Stimulated activated CD4-positive, alpha-beta T cell treated with anti-CD3 and anti-CD28 coated beads, Interleukin-15, amount 100 ng/mL, for 1 hour (primary cell): ENCODE results near the gene SUN2.
A peak's percentile ranks its signal among the peaks of the same experiment; 100 is the strongest.

ENCODE experiments used
- DNase-seq, 2 donors: peaks; one replicate each; pipeline ENCODE4 v3.0.0-alpha.2; 2020; ENCODE audit warnings: low read depth in 1 of 2, low spot score in 1 of 2

The SUN2 gene

DNA sequence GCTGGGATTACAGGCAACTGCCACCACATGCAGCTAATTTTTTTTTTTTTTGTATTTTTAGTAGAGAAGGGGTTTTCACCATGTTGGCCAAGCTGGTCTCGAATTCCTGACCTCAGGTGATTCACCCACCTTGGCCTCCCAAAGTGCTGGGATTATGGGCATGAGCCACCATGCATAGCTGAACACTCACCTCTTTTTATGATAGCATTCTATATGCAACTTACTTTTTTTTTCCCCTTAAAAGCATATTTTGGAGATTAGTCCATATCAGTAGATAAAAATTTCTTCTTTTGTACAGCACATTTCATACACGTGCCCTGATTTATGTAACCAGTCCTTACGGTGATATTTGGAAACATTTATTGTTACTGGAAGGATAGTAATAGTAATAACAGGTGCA, 35.4 kb downstream of the SUN2 start:
- DNase-seq = no peak

DNA sequence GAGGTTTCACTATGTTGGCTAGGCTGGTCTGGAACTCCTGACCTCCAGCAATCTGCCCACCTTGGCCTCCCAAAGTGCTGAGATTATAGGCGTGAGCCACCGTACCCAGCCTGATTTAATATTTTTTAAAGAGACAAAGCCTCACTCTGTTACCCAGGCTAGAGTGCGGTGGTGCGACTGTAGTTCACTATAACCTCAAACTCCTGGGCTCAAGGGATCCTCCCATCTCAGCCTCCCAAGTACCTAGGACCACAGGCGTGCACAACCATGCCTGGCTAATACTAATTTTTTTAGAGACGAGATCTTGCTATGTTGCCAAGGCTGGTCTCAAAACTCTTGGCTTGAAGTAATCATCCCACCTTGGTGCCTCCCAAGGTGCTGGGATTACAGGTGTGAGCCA, 36.6 kb downstream of the SUN2 start:
- DNase-seq = no peak

DNA sequence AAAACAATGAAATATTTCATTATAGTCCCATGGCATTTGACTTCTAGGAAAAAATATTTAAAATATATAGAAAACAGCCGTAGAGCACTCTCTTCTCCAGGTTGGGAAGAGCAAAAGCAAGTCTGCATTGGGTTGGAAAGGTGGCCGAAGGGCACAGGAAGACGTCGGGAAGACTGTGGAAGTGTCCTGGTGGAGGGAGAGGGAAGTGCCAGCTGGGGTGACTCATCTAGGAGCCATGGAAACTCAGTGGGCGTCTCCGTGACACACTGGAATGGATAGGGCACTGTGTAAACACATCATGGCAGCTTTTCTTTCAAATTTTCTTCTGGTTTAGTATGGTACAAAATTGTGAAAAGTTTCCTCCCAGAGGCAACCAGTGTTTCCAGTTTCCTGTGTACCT, 37.4 kb downstream of the SUN2 start:
- DNase-seq = no peak

DNA sequence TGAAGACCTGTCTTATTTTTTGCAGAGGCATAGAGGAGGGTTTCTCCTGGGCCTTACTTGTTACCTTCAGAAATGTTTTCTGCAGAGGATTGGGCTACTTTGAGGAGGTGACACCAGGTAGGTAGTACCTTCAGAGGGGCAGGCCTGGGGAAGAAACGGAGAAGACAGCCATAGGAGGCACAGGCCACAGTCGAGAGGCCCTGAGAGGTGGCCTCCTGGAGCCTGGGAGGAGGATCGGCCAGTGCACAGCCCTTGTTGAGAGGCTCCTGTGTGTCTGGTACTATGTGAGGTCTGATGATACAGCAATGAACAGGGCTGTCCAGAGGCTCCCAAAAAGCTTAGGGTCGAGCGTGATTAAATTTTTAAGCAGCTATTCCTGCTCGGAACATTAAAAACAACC, 38.6 kb downstream of the SUN2 start:
- no peak for DNase-seq

DNA sequence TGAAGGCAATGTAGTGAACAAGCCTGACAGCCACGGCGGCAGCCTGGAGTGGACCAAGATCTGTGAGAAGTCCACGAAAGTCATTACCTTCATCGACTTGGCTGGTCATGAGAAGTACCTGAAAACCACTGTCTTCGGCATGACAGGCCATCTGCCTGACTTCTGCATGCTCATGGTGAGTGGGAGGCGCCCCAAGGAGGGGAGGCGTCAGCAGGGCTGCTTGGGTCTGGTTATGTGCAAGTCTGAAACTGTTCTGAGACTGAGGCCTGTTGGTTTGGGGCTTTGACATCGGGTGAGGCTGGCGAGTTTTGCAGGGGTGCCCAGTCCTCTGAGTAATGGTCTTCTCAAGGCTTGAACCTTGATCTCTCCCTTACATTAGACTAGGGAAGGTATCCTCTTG, 39.0 kb downstream of the SUN2 start:
- DNase-seq = no peak

DNA sequence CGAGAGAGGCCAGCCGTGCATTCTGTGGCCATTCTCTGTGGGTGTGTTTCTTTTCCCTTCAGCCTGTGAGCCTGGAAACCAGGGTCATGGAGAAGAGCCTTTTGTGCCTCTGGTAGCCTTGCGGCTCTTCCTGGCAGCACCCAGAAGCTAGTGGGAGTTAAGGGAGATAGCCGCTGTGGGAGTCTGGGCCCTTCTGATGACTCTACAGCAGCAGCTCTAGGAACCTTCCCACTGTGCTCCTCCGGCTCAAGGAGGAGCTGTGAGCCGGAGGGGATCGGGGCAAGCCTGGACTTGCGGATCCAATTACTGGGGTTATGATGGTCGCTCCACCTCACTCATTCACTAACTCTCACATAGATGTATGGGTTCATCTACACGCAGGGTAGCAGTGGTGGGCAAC, 39.5 kb downstream of the SUN2 start:
- no peak for DNase-seq

DNA sequence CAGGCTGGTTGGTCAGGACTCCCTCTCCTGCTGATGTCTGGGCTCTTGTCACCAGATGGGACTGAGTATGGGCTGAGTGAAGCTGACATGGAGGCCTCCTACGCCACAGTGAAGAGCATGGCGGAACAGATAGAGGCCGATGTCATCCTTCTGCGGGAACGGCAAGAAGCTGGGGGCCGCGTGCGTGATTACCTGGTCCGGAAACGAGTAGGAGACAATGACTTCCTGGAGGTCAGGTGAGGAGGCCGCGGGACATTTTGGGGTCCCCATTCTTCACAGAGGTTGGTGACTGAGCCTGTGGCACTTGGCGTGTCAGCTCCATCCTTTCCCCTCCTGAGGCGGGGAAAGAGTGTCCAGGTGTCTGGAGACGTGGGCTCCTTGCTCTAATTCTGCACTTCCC, 39.9 kb downstream of the SUN2 start:
- DNase-seq = no peak

DNA sequence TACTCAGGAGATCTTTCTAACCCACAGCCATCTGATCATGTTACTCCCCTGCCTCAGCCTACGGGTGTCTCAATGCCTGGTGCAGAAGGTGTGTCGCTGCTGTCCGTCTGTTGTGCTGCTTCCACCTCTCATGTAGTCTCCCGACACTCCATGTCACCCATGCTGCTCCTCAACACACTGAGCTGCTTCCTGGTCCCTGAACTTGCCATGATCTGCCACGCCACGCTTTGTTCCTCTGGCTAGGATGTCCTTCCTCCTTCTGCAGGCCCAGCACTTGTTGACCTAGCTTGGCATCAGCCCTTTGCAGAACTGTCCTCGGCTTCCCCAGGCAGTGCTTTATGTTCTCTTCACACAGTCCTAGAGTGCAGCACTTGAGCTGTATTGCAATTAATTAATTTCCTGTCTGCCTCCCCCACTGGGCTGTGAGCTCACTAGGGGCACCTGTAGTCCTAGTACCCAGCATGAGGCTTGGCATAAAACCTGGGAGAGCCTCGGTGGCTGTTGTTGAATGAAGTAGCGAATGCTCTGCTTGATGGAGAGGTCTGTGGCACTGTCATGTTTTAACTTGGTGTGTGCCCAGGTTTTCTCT, 40.5 kb downstream of the SUN2 start:
- DNase-seq = no peak

DNA sequence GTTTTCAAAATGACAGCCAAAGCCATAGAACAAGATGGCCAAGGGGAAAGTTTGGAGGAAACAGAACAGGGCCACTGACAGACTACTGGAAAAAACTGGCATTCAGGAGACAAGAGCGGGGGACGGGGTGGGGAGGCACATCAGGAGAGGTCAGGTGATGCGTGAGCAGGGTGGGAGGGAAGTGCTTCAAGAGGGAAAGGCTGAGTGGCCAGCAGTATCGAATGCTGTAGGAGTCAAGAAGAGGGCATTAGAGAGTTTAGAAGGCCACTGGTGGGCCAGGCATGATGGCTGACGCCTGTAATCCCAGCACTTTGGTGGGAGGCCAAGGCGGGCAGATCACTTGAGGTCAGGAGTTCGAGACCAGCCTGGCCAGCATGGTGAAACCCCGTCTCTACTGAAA, 41.9 kb downstream of the SUN2 start:
- DNase-seq = no peak

DNA sequence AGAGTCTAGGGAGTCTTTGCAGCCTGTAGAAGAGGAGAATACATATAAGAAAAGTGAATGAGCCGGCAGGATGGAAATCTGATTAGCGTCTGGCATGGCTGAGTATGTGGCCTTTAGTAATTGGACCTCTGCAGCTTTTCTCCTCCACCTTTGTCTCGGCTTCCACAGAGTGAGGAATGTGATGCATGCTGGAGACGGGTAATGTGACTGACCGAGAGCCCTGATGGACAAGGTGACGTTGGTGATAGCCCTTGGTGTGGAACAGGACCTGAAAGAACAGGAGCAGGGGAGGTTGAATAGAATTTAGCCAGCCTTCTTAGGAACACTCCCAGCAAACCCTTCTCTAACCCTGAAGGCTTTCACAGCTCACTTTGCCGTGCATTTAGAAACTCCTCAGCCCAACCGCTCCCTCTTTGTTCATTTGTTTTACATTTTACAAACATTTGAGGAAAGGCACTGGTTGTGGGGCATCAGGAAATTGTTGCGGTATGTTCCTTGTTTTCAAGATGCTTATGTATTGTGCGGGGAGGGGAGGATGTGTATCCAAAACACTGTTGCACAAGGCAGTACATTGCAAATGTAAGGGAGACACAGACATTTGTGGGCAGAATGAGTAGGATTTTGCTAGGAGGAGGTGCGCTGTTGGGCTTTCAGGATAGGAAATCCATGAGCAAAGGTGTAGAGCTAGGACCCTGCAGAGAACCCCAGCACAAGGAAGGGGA, 43.2 kb downstream of the SUN2 start:
- DNase-seq = no peak

DNA sequence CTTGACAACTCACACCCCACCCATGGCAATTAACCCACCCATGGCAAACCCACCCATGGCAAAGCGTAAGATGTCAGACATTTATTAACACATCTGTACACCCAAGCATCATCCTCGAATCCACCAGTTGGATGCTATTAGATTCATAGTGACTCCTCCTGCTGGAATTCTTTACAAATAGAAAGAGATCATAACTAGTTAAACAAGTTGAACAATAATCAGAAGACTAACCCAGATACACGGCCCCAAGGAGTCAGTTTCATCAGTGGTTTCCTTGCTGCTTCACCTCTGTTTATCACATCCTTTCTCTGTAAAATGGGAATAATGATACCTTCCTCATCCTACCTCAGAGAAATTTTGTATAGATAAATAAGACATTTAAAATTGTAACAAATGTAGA, 44.9 kb downstream of the SUN2 start:
- DNase-seq = no peak

DNA sequence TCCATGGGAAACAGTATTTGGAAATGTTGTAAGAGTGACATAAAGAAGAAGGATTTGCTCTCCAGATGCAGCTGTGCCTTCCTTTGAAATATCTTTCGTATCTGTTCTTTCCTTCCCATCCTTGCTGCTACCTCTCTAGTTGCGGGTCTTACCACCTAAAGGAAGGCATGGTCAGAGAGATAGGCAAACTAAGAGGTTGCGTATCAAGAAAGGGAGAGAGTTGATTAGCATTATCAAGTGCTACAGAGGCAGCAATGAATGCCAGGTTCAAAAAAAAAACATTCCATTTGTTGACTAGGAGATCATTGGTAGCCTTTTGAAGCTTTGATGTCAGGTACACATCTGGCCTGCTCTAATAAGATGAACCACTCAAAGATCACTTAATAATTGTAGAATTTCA, 45.4 kb downstream of the SUN2 start:
- no peak for DNase-seq

DNA sequence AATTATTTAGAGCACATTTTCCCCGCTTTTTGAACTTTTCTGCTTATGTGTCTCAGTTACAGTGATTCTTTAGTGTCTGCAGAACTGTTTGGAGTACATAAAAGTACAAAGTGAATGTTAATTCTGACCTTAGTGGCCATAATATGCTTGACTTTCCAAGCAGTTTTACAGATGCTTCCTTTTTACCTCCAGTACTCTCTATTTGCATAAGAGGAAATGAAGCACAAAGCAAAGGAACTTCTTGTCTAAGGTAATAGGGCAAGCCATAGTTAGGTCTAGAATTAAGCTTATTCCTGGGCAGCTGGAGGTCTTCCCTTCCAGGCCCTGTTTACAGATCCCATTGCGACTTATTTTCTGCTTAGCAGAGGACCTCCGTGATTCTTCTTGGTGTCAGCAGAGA, 46.5 kb downstream of the SUN2 start:
- no peak for DNase-seq

DNA sequence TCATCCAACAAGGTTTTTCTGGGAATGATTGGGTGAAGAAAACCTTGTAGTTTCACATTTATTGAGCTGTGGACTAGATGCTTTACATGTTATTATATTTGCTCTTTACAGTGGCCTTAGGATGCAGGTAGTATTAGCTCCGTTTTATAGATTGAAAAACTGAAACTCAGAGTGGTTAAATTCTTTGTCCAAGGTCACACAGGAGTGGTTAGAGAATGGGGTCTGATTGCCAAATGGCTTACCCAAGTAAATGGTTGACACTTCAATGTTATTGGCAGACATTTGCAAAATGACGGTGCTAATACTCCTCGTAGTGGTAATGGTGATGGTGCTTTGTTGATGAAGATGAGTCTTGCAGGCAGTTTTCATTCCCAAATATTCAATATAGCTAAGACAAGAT, 47.8 kb downstream of the SUN2 start:
- no peak for DNase-seq

DNA sequence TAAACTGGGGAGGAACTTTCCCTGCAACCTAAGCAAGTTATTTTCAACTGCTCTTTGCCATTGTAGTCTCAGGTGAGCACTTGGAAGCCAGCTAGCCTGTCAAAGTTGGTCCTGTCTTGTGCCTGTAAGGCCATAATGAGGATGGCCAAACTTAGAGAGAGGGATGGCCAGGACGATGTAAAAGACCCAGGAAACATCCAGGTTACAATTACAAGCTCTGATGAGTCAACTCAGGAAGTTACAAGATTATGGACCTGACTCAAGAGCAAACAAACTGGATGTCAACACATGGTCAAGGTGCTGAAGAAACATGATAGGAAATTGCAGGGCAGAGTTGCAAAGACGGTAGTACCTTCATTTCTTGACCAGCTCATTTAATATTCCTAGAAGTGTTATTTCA, 48.5 kb downstream of the SUN2 start:
- no peak for DNase-seq

DNA sequence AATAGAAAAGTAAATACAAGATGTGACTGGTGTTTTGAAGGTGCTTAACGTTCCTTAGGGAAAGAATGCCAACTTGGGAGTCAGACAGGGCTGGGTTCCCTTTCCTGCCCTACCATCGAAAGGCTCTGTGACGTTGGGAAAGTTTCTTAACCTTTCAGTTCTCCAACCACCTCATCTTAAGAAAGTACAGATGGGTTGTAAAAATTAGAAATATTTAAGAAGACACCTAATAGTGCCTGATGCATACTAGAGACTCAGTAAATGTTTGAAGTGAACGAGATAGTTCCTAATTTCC, 49.0 kb downstream of the SUN2 start:
- DNase-seq = no peak

DNA sequence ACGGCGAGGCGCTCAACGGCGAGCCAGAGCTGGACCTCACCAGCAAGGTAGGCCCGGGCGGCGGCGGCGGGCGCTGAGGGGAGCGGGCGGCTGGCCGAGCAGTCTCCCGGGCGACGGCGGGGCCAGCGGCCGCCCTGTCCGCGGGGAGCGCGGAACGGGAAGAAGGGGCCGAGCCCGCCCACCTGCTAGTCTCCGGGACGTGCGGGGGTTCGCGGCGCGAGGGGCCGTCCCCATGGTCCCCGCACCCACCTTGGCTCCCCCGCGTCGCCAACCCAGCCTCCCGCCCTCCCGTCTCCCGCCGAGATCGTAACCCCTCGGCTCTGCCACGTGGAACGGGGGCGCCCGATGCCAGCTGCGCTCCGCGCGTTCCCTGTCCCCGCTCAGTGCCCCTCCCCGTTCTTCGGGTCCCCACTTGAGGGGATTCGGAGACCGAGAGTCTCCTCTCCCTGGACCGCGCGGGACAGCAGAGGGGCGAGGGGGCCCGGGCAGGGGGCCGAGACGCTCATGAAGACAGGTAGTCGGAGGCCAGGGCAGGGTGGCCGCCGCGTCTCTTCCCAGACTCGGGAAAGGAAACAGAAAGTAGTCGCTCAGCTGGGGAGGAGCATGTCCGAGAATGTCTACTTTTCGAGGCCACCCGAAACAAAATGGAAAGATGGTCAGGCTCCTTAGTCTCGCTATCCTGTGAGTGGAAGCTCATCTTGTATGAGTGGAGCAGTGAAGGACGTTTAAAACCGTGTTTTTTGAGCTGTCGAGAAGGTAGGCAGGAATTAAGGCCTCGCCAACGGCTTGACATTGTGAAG, 49.5 kb downstream of the SUN2 start:
- peak in 1 of 2 donors; percentile 23 for DNase-seq

DNA sequence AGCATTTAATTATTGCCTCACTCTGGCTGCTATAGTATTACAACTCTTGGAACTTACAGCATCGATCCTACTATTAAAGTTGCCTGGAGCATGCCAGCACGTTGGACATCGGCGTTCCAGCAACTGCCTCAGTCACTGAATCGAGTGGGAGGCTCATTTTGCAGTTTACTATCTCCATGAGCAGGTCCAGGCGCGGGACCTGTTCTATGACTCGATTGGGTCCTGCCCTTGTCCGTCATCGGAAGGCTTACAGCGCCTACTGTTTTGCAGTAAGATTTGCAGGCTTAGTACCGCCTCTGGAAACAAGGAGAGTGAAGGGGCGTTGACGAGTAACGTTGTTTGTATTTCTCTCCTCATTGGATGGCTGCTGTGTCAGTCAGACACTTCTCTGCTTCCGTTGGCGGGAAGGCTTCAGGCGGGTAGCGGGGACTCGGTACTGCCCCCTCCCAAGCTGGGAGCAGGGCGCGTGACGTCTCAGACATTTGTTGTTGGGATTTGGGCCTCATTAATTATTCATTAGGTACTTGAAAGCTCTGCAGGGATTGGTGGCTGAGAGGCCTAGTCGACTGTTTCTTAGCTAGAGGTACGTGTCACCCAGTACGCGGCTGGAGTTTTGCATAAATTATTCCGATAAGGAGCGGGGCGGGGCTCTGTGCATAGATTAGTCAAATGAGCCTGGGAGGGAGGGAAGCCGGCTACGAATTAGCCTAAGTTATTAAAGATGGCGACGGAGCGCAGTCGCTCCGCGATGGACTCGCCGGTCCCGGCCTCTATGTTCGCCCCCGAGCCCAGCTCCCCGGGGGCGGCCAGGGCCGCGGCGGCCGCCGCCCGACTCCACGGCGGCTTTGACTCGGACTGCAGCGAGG, 50.3 kb downstream of the SUN2 start, which contains the start of gene GTPBP1:
Gene GTPBP1, plus strand, starts transcription at position 710 of the 866 bp plus-strand sequence. Its CDS starts 12 bp downstream, at position 722.
- peak; percentile 85 to 95 for DNase-seq

DNA sequence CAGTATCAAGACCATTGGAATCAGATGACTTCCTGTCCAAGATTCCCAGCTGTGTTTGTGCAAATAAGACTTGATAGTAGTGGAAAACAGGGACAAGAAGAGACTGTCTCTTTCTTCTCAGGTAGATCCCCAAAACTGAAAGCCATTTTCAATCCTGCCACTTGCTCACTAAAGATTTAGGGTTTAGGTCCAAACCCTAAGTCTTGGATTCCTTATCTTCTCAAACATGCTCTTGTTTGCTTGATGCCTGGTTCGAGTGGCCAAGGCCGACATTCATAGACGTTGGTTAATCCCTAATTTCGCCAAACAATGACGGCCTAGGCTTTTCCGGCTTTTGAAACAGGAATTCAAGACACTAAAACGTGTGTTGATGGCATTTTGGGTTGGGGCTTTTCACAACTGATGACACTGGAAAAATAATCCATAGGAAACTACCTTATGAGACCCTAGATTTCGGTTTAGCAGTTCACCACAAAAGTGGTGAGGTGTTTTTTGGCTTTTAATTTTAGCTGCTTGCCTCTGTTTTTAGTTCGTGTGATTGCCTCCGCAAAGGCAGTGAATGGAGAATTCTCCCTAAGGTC, 51.1 kb downstream of the SUN2 start:
- no peak for DNase-seq

DNA sequence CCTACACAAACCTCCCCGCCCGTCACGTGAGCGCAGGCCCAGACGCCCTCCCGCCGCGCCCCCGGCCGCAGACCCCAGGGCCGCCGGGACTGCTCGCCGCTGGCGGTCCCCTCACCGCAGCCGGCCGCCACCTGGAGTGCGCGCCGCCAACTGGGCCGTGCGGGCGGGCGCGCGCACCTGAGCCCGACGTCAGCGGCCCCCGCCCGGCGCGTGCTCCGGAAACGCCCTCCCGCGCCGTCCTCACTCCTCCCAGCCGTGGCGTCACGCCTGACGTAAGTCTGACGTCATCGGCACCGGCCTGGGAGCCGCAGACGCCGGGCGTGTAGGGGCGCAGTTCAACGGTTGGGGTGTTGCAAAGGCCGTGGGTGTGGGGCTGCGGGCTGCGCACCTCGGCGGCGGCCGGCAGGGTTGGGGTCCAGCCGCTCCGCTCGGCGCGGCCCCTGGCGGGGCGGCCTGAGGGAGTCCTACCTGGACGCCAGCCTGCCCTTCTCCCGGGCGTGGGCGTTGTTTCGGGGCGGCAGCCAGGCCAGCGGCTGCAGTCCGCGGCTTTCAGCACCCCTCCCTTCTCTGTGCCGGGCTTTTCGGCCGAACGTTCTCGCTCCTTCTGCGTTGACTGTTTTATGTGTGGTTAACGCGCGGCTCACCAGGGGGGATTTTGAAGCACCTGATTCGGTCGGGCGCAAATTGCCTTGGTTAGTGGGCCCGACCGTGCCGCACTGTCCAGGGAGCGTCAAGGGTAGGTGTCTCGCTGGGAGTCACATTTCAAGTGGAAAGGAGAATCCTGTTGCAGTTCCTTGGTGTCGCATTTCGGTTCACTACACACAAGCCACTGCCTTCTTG, 54.8 kb downstream of the SUN2 start, which contains the start of gene JOSD1:
Gene JOSD1, minus strand, starts transcription at position 155 of the 840 bp plus-strand sequence. CDS start 956 bp downstream, outside the sequence.
- peak; percentile 94 to 97 for DNase-seq
